Aorta (tissue), 5 donors: ENCODE measurements around the gene TMOD1. TPM values are rescaled to one million over a fixed set of nuclear protein-coding genes. Genes with fewer than 3 reads are reported as not detected.
"Not testable (repeated sequence)": the region's sequence is repeated elsewhere in the genome, so short reads cannot be mapped to it uniquely, and the experiment has no call there.

Experiments
- ATAC-seq: fragments of 200-7000 bp; cut with Tn5 transposase; one replicate; pipeline ENCODE4 v1.9.1; 2022; ENCODE audit warnings: moderate library complexity; ENCODE audit not compliant: low FRiP score
- DNase-seq, 2 donors: peaks; one replicate each; pipeline ENCODE4 v3.0.0-alpha.2; 2020
- H3K27ac ChIP-seq, 2 donors: one replicate each; pipeline ENCODE4 v1.5.1; 2013; ENCODE audit warnings: low read length in 2 of 2, mild to moderate bottlenecking in 2 of 2, moderate library complexity in 2 of 2, control low read depth in 1 of 2, inconsistent platforms in 1 of 2, low read depth in 1 of 2
- H3K27me3 ChIP-seq, 2 donors: one replicate each; pipeline ENCODE4 v1.6.1; 2013; ENCODE audit warnings: control low read depth in 1 of 2, low read length in 1 of 2, mild to moderate bottlenecking in 1 of 2, moderate library complexity in 1 of 2; ENCODE audit not compliant: insufficient read depth in 2 of 2, control insufficient read depth in 1 of 2
- H3K36me3 ChIP-seq, 2 donors: one replicate each; pipeline ENCODE4 v1.6.1; 2013; ENCODE audit warnings: control low read depth in 1 of 2, low read length in 1 of 2, mild to moderate bottlenecking in 1 of 2; ENCODE audit not compliant: insufficient read depth in 2 of 2, control insufficient read depth in 1 of 2
- H3K4me1 ChIP-seq, 2 donors: one replicate each; pipeline ENCODE4 v1.6.1; 2013; ENCODE audit warnings: low read length in 2 of 2, control low read depth in 1 of 2, mild to moderate bottlenecking in 1 of 2, moderate library complexity in 1 of 2; ENCODE audit not compliant: insufficient read depth in 2 of 2, control insufficient read depth in 1 of 2
- H3K4me3 ChIP-seq, 2 donors: one replicate each; pipeline ENCODE4 v1.5.1; 2013; ENCODE audit warnings: low read length in 2 of 2, control low read depth in 1 of 2, mild to moderate bottlenecking in 1 of 2
- H3K9me3 ChIP-seq: one replicate; pipeline ENCODE4 v1.6.1; 2013; ENCODE audit warnings: mild to moderate bottlenecking, low read length; ENCODE audit not compliant: control insufficient read depth
- WGBS, 2 donors: extraction: QIAGEN DNeasy Blood & Tissue Kit; methylation state at CpG; one replicate each; pipeline ENCODE4 v1.1.7; 2013; 5-methylcytosine and 5-hydroxymethylcytosine counted together
- intact Hi-C, 2 donors: fragments of 100-400 bp; cut with DNase I; formaldehyde crosslinking; loops; one replicate each; pipeline versions ENCODE4 v1.14.2 to v1.15.0; 2022
- polyA plus RNA-seq, 2 donors: library from polyadenylated mRNA; stranded (reverse); fragments of 200-250 nt; gene quantifications; one replicate each; pipeline ENCODE4 v1.2.3, GENCODE V29; 2013
- total RNA-seq, 2 donors: library from RNA; stranded (reverse); fragmentation: NEBNext Ultra II Directional; extraction: Animal tissue kit (Norgen Biotek cat#: 25700); gene quantifications; one replicate each; pipeline ENCODE4 v1.2.1, GENCODE V29; 2021
- donor health status: healthy with polysubstance abuse.
- donor health status: Bipolar disorder and iron deficiency.
- donor health status: DM: no; HTN: no; CAD: no.
- donor health status: DM: no; HTN: no; CAD: no.
- donor health status: DM: yes; HTN: yes; CAD: no.

TMOD1 gene
- total and polyA plus RNA-seq, 4 donors, result 24.5 to 102 (median 41.4) TPM

DNA sequence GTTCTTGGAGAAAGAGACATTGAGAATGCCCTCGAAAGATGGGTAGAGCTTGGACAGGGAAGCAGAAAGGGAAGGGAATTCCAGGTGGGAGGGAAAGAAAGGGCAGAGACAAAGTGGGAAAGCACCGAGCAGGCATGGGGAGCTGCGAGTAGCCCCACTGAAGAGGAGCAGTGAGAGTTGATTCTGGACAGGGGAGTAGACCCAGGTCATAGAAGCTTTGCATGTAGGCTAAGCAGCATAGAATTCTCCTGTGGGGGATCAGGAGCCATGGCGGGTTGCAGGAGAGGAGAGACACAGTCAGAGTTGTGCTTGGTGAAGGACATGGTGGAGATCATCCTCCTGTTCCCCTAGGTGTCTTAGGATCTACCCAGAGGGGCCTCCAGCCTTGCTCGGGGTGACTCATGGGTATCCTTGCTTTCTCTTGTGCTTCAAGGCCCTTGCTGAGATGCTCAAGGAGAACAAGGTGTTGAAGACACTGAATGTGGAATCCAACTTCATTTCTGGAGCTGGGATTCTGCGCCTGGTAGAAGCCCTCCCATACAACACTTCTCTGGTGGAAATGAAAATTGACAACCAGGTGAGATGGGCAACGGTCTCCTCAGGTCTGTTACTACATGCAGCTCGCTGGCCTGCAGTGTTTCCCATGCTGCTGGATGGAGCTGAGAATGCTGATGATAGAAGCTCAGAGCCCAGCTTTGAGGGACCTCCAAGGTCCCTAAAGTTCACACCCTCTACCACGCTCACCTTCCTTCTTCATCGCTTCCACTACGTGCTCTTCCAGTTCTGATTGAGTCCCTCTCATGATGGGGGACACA, 67.2 kb downstream of the TMOD1 start:
- no peaks in the 10 kb centered on the region for H3K4me1 ChIP-seq
- 95 to 96% methylated on average over 11 of the region's 11 CpGs for WGBS, 2 donors
- intact Hi-C loops, result no loop called here

GRCh38 chr9:97570899-97571298, 69.4 kb downstream of the TMOD1 start:
- Histone ChIP-seq H3K4me1 (no peaks in the 10 kb centered on the region), H3K4me3 (no peak overlapping the region), H3K36me3 (peaks cover 4 to 8% of the 10 kb centered on the region in 2 donors), H3K9me3 (no peaks in the 10 kb centered on the region), H3K27ac (peak overlapping the region in 1 of 2 donors; percentile 14), H3K27me3 (no peaks in the 10 kb centered on the region)
- WGBS, 2 donors, result 61 to 66% methylated on average over 6 of the region's 6 CpGs
- no peak for ATAC-seq
- intact Hi-C loops, result no loop called here
- no peak for DNase-seq

More for the DNA sequence above, 67.2 kb downstream of the TMOD1 start:
- peaks cover 4 to 10% of the 10 kb centered on the region in 2 donors for H3K36me3 ChIP-seq
- no peak overlapping the region for H3K27ac ChIP-seq
- H3K4me3 ChIP-seq, result no peak overlapping the region
- no peak for DNase-seq
- no peaks in the 10 kb centered on the region for H3K27me3 ChIP-seq
- ATAC-seq, result no peak
- H3K9me3 ChIP-seq, result no peaks in the 10 kb centered on the region

- no peaks in the 10 kb centered on the region for H3K9me3 ChIP-seq
- peaks cover 4 to 7% of the 10 kb centered on the region in 2 donors for H3K36me3 ChIP-seq
- no peak overlapping the region for H3K27ac ChIP-seq
- H3K4me3 ChIP-seq, result no peak overlapping the region
- ATAC-seq (no peak), DNase-seq (no peak)
- 87 to 100% methylated on average over 1 of the region's 1 CpG for WGBS, 2 donors
- no peaks in the 10 kb centered on the region for H3K27me3 ChIP-seq
- intact Hi-C loops, result no loop called here
- no peaks in the 10 kb centered on the region for H3K4me1 ChIP-seq
These were observed 70.2 kb downstream of the TMOD1 start for GRCh38 chr9:97571664-97572063.

GRCh38 chr9:97572196-97572891, 70.9 kb downstream of the TMOD1 start:
- peaks cover 4 to 7% of the 10 kb centered on the region in 2 donors for H3K36me3 ChIP-seq
- H3K27me3 ChIP-seq, result no peaks in the 10 kb centered on the region
- no peak overlapping the region for H3K27ac ChIP-seq
- ATAC-seq (peak; percentile 8), DNase-seq (no peak)
- no peaks in the 10 kb centered on the region for H3K4me1 ChIP-seq
- WGBS, 2 donors, result 77 to 79% methylated on average over 9 of the region's 9 CpGs
- intact Hi-C loops, result no loop called here
- no peak overlapping the region for H3K4me3 ChIP-seq
- no peaks in the 10 kb centered on the region for H3K9me3 ChIP-seq

DNA sequence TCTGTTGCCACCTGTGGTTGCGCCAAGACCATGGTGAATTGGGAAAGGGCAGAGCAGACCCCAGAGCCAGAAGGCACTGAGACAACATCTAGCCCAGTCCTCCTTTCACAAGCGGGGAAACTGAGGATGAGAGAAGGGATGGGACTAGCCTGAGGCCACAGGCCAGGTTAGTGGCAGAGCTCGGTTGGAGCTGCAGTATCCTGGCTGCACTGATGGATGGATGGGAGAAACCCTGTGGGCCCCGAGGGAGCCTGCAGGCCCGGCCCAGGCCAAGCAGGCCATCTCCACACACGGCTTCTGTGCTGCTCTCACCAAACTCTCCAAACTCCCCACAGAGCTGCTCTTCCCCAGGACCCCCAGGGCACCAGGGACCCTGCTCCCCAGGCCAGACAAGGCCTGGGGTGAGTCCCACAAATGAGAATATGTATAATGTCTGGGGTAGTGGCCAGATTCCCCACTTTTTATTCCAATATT, 71.5 kb downstream of the TMOD1 start:
- WGBS, 2 donors, result 90 to 91% methylated on average over 6 of the region's 6 CpGs
- no peaks in the 10 kb centered on the region for H3K9me3 ChIP-seq
- intact Hi-C loops, result no loop called here
- H3K4me3 ChIP-seq, result no peak overlapping the region
- H3K4me1 ChIP-seq, result no peaks in the 10 kb centered on the region
- no peak overlapping the region for H3K27ac ChIP-seq
- no peaks in the 10 kb centered on the region for H3K27me3 ChIP-seq
- ATAC-seq, result peak; percentile 27
- peaks cover 4 to 7% of the 10 kb centered on the region in 2 donors for H3K36me3 ChIP-seq
- no peak for DNase-seq

DNA sequence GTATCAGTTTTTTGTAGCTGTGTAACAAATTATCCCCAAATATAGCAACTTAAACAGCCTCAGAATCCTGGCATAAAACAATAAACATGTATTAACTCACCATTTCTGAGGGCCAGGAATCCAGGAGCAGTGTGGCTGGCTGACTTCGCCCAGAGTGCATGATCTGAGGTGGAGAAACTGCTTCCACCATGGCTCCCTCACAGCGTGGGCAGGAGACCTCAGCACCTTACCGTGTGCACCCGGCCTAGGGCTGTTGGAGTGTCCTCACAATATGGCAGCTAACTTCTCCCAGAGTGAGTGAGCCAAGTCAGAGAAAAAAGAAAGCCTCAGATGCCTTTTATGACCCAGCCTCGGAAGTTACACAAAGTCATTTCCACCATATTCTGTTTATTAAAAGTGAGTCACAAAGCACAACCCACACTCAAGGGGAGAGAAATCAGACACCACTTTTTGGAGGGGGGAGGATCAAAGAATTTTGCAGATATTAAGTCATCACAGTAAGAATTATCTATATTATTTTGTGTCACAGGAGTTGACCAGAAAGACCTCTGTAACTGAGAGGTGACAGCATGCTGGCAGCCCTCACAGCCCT, 72.1 kb downstream of the TMOD1 start:
- Histone ChIP-seq H3K27me3 (no peaks in the 10 kb centered on the region), H3K4me3 (no peak overlapping the region), H3K36me3 (peaks cover 4 to 7% of the 10 kb centered on the region in 2 donors), H3K9me3 (no peaks in the 10 kb centered on the region), H3K4me1 (no peaks in the 10 kb centered on the region), H3K27ac (no peak overlapping the region)
- 81 to 83% methylated on average over 5 of the region's 5 CpGs for WGBS, 2 donors
- intact Hi-C loops, result no loop called here
- DNase-seq (no peak), ATAC-seq (no peak)

DNA sequence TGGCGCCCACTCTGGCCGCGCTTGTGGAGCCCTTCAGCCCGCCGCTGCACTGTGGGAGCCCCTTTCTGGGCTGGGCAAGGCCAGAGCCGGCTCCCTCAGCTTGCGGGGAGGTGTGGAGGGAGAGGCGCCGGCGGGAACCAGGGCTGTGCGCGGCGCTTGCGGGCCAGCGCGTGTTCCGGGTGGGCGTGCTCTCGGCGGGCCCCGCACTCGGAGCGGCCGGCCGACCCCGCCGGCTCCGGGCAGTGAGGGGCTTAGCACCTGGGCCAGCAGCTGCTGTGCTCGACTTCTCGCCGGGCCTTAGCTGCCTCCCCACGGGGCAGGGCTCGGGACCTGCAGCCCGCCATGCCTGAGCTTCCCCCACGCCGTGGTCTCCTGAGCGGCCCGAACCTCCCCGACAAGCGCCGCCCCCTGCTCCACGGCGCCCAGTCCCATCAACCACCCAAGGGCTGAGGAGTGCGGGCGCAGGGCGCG, 72.7 kb downstream of the TMOD1 start:
- H3K4me3 ChIP-seq, H3K9me3 ChIP-seq, H3K36me3 ChIP-seq, H3K4me1 ChIP-seq, H3K27ac ChIP-seq, H3K27me3 ChIP-seq, intact Hi-C loops, ATAC-seq: not testable (repeated sequence)
- 94 to 97% methylated on average over 47 of the region's 47 CpGs for WGBS, 2 donors
- DNase-seq, result peak in 1 of 2 donors; percentile 46

DNA sequence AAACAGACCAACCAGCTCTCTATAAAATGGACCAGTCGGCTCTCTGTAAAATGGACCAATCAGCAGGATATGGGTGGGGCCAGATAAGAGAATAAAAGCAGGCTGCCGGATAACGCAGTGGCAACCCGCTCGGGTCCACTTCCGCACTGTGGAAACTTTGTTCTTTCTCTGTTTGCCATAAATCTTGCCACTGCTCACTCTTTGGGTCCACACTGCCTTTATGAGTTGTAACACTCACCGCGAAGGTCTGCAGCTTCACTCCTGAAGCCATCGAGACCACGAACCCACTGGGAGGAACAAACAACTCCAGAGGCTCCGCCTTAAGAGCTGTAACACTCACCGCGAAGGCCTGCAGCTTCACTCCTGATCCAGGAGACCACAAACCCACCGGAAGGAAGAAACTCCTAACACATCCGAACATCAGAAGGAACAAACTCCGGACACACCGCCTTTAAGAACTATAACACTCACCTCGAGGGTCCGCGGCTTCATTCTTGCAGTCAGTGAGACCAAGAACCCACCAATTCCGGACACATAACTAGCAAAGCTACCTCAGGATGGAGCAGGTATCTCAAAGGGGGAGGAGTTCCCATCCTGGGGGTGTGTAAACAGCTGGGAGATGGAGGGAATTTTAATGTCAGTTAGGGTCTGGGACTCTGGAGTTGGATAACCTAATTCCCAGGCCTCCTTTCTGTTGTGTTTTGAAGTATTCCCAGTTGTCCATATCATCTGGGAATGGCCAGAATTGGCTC, 73.6 kb downstream of the TMOD1 start:
- H3K9me3 ChIP-seq, H3K27me3 ChIP-seq, intact Hi-C loops, H3K36me3 ChIP-seq, H3K27ac ChIP-seq, H3K4me3 ChIP-seq, H3K4me1 ChIP-seq, ATAC-seq: not testable (repeated sequence)
- peak in 1 of 2 donors; percentile 42 for DNase-seq
- 90 to 93% methylated on average over 21 of the region's 21 CpGs for WGBS, 2 donors
